WTC11 (cell line): ENCODE data around the gene DNAJB8. TPM values are rescaled to one million over a fixed set of nuclear protein-coding genes. Genes with fewer than 3 reads are reported as not detected.

Experiments used
- ATAC-seq: fragments of 200-7000 bp; cut with Tn5 transposase; 2 replicates; pipeline ENCODE4 v1.10.0; 2021; ENCODE audit warnings: mild to moderate bottlenecking, moderate library complexity
- CTCF ChIA-PET: fragments of 300-600 bp; sonication (Branson Sonifier 250); formaldehyde crosslinking; loops from one replicate; lab custom pipeline; 2021; ENCODE audit warnings: antibody characterized with exemption; lab: Charles Lee
- POLR2A ChIA-PET: fragments of 350-600 bp; sonication (Branson Sonifier 250); formaldehyde crosslinking; loops from one replicate; lab custom pipeline; 2021; ENCODE audit warnings: antibody characterized with exemption; lab: Charles Lee
- DNase-seq: peaks from one replicate; pipeline ENCODE4 v3.0.0; 2021; ENCODE audit warnings: low spot score
- H3K27ac Mint-ChIP-seq: 2 replicates; pipeline ENCODE4 v1.8.0; 2021; ENCODE audit warnings: mixed read lengths
- H3K27me3 Mint-ChIP-seq: 2 replicates; pipeline ENCODE4 v1.8.0; 2021; ENCODE audit warnings: low read depth, mild to moderate bottlenecking, moderate library complexity, mixed read lengths
- H3K36me3 Mint-ChIP-seq: 2 replicates; pipeline ENCODE4 v1.8.0; 2021; ENCODE audit warnings: mixed read lengths
- H3K4me1 Mint-ChIP-seq: 2 replicates; pipeline ENCODE4 v1.8.0; 2022; ENCODE audit warnings: mixed read lengths
- H3K4me3 Mint-ChIP-seq: 2 replicates; pipeline ENCODE4 v1.8.0; 2021; ENCODE audit warnings: mild to moderate bottlenecking, moderate library complexity, mixed read lengths
- H3K9me3 Mint-ChIP-seq: 2 replicates; pipeline ENCODE4 v1.8.0; 2021; ENCODE audit warnings: mixed read lengths
- AFF4 ChIP-seq: sonication (generic); formaldehyde crosslinking; IDR thresholded peaks from 2 replicates; pipeline ENCODE4 v1.8.1; 2023; ENCODE audit warnings: mild to moderate bottlenecking, missing genetic modification reagents, borderline replicate concordance
- AR ChIP-seq: fragments of 250-450 bp; sonication (Bioruptor Pico); IDR thresholded peaks from 2 replicates; pipeline ENCODE4 v1.9.0; 2021; ENCODE audit warnings: mild to moderate bottlenecking
- ERG ChIP-seq: fragments of 250-450 bp; sonication (Bioruptor Pico); IDR thresholded peaks from 2 replicates; pipeline ENCODE4 v1.8.0; 2021; ENCODE audit warnings: mild to moderate bottlenecking
- ESRRA ChIP-seq: sonication (generic); formaldehyde crosslinking; IDR thresholded peaks from 2 replicates; pipeline ENCODE4 v1.8.1; 2022; ENCODE audit warnings: mild to moderate bottlenecking, missing genetic modification reagents, borderline replicate concordance
- ETV6 ChIP-seq: sonication (generic); formaldehyde crosslinking; IDR thresholded peaks from 2 replicates; pipeline ENCODE4 v1.8.1; 2022; ENCODE audit warnings: mild to moderate bottlenecking, missing genetic modification reagents
- HMGXB4 ChIP-seq: sonication (generic); formaldehyde crosslinking; IDR thresholded peaks from 2 replicates; pipeline ENCODE4 v1.8.1; 2023; ENCODE audit warnings: mild to moderate bottlenecking, moderate library complexity, missing genetic modification reagents
- PRDM15 ChIP-seq: sonication (generic); formaldehyde crosslinking; IDR thresholded peaks from 2 replicates; pipeline ENCODE4 v1.8.0; 2022; ENCODE audit warnings: missing genetic modification reagents
- ZBTB43 ChIP-seq: sonication (generic); formaldehyde crosslinking; IDR thresholded peaks from 2 replicates; pipeline ENCODE4 v1.8.1; 2023; ENCODE audit warnings: mild to moderate bottlenecking, missing genetic modification reagents
- ZNF121 ChIP-seq: sonication (generic); formaldehyde crosslinking; IDR thresholded peaks from 2 replicates; pipeline ENCODE4 v1.8.0; 2023; ENCODE audit warnings: missing genetic modification reagents
- ZNF138 ChIP-seq: sonication (generic); formaldehyde crosslinking; conservative IDR thresholded peaks from 2 replicates; pipeline ENCODE4 v1.8.1; 2022; ENCODE audit warnings: mild to moderate bottlenecking, moderate library complexity, missing genetic modification reagents
- total RNA-seq: library from RNA; stranded (reverse); gene quantifications from 3 replicates; pipeline ENCODE4 v1.2.3, GENCODE V29; 2021

The DNAJB8 gene
- total RNA-seq, 1 experiment from 2014 or later, result not detected

- no peak overlapping the region for H3K4me3 Mint-ChIP-seq
- no peak overlapping the region for H3K27ac Mint-ChIP-seq
- peaks cover 78% of the 10 kb centered on the region for H3K27me3 Mint-ChIP-seq
- no peaks in the 10 kb centered on the region for H3K36me3 Mint-ChIP-seq
- POLR2A ChIA-PET, result no interaction called here
- TF ChIP-seq HMGXB4 (CRISPR knock-in tag) (no peak), PRDM15 (no peak)
- ATAC-seq (no peak), DNase-seq (no peak)
- CTCF ChIA-PET, result interaction anchor here (2.2 to 4.3 kb wide), 4 partner anchors 34 to 179 kb away, joined by 9 to 27 read pairs (median 14); no protein-coding TSS in a partner anchor
- H3K4me1 Mint-ChIP-seq, result peaks cover 44% of the 10 kb centered on the region
- H3K9me3 Mint-ChIP-seq, result no peaks in the 10 kb centered on the region
These were observed 37.4 kb downstream of the DNAJB8 start for GRCh38 chr3:128429275-128429674.

GRCh38 chr3:128427872-128428822, 38.5 kb downstream of the DNAJB8 start:
- Mint-ChIP-seq H3K4me3 (no peak overlapping the region), H3K27me3 (peaks cover 69% of the 10 kb centered on the region), H3K4me1 (peaks cover 34% of the 10 kb centered on the region), H3K27ac (no peak overlapping the region), H3K36me3 (no peaks in the 10 kb centered on the region), H3K9me3 (no peaks in the 10 kb centered on the region)
- CTCF ChIA-PET, result interaction anchor here (1.1 to 5.6 kb wide), 10 partner anchors 10 to 258 kb away, joined by 3 to 54 read pairs (median 10); partner anchors contain the start of gene GATA2
- POLR2A ChIA-PET, result interaction anchor here (0.5 kb wide), 1 partner anchor 59 kb away, joined by 3 read pairs; no protein-coding TSS in a partner anchor
- DNase-seq, result no peak
- TF ChIP-seq ZBTB43 (CRISPR knock-in tag) (no peak), HMGXB4 (CRISPR knock-in tag) (no peak), ESRRA (CRISPR knock-in tag) (no peak), ZNF121 (CRISPR knock-in tag) (no peak), ETV6 (no peak), AFF4 (CRISPR knock-in tag) (no peak), AR (no peak), ERG (CRISPR knock-in tag) (no peak), ZNF138 (CRISPR knock-in tag) (no peak)
- ATAC-seq, result no peak
